GM12864 (cell line): ENCODE results near the gene EIPR1.

Source experiments
- DNase-seq: peaks from one replicate; pipeline ENCODE4 v3.0.0-alpha.2; 2011; ENCODE audit warnings: low read depth
- H3K4me3 ChIP-seq: 2 replicates; pipeline ENCODE4 v1.5.1; 2011; ENCODE audit warnings: mild to moderate bottlenecking, low read depth, low read length, control low read depth
- CTCF ChIP-seq: IDR thresholded peaks from 2 replicates; pipeline ENCODE4 v1.5.1; 2011; ENCODE audit warnings: low read depth, mild to moderate bottlenecking, moderate library complexity, low read length, control low read depth, inconsistent platforms; ENCODE audit errors: missing control alignments

The EIPR1 gene

DNA sequence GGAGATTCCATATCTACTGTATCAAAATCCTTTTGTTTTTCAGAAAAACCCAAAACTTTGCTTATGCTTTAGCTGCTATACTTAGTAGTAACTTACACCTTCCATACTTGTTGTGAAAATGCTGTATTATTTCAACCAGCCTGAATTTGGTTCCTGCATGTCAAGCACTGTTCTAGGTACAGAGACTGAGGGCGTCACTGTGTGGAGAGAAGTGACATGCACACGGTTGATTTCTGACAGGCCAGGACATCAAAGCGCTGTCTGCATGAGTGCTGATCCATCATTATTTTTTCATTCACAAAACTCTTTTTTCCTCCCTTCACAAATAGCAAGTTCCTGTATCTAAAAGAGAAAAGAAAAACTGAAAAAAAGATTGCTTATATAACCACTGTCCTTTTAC is 33.5 kb upstream of the EIPR1 start:
- H3K4me3 ChIP-seq = no peak overlapping the region
- DNase-seq = no peak
- no peak for TF ChIP-seq CTCF

GRCh38 chr2:3409627-3410170 is 32.1 kb upstream of the EIPR1 start:
- H3K4me3 ChIP-seq = no peak overlapping the region
- no peak for TF ChIP-seq CTCF
- no peak for DNase-seq

DNA sequence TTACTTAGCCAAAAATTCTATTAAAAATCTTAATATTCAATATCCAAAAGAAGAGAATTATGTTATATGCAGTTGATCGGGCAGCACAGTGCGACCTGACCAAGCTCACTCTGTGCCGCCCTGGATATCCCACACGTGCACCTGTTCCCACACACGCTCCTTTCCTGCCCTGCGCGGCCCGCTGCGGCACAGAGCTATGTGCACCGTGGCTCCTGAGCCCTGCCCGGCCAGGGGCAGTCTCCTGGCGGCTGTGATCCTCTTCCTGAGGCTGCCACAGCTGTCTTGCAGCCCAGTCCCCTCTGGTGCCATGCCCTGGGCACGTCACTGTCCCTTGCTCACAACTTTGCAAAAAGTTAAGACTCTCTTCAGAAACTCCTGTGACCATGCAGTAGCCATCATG is 31.2 kb upstream of the EIPR1 start:
- no peak overlapping the region for H3K4me3 ChIP-seq
- no peak for DNase-seq
- no peak for TF ChIP-seq CTCF

DNA sequence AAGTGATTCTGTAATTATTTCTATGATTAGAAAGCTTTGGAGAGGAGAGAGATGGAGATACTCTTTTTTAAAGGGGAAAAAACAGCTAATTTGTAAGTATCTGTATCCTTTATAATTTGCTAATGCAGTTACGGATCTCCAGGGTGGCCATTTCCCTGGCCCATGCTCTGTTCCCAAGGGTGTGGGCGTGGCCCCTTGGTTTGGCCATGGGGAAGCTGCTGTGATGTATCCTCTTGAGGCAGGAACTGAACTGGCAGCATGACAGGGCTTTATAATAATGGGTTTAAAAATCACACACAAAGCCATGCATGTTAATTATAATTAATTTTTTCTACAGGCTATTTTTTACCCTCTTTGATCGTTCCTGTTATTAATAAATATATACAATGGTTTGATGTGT is 28.9 kb upstream of the EIPR1 start:
- no peak for DNase-seq
- H3K4me3 ChIP-seq = no peak overlapping the region
- TF ChIP-seq CTCF = no peak

DNA sequence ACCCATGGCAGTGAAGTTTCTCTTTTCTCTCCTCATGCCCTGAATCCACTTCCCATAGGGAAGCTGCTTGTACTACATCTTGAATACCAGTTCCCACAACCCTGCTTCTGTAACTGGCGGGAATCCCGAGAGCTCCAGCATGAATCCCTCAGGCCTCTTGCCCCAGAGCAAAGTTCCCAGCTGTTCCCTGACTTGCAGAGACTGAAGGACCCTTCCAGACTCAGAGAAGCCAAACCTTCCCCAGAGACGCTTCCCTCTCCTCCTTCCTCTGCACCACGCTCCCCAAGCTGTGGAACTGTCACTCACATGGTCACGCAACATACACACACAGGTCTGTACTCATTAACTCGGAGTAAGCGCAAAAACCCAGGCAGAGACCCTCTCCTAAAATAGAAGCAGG is 28.3 kb upstream of the EIPR1 start:
- DNase-seq = no peak
- TF ChIP-seq CTCF = no peak
- no peak overlapping the region for H3K4me3 ChIP-seq

GRCh38 chr2:3405307-3405706 is 27.7 kb upstream of the EIPR1 start:
- no peak for DNase-seq
- no peak for TF ChIP-seq CTCF
- H3K4me3 ChIP-seq = no peak overlapping the region

DNA sequence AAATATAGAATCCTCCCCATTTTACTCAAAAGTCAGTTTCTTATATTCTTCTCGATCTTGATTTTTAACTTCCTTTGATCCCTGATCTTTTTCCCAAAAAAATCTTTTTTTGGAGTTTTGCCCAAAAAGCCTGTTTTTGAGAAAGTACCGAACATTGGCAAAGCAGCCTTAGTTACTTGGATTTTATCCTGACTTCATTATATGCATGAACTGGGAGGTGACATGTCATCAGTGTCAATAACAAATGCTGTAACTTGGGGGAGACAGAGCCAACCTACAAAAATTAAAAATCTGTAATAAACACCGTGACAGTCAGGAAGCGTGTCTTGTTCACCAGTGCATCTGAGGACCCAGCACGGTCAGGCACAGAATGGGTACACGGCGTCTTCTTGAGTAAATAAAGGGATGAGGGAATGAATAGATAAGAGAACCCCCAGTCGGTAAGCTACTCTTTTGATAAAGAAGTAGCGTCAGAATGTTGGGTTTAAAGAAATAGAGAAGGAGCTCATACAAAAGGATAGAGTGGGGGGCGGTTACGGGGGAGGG is 26.8 kb upstream of the EIPR1 start:
- no peak overlapping the region for H3K4me3 ChIP-seq
- no peak for TF ChIP-seq CTCF

More for the DNA sequence above, 26.8 kb upstream of the EIPR1 start:
- no peak for DNase-seq
